Hepatocyte (in vitro differentiated cells): ENCODE measurements around the gene ANGPTL5. TPM values are rescaled to one million over a fixed set of nuclear protein-coding genes. Genes with fewer than 3 reads are reported as not detected.

ENCODE experiments used
- DNase-seq: peaks from one replicate; pipeline ENCODE4 v3.0.0-alpha.2; 2016; ENCODE audit warnings: low spot score
- H2AFZ ChIP-seq: fragments of 200-600 bp; sonication (generic); 2 replicates; pipeline ENCODE4 v1.6.0; 2016; ENCODE audit warnings: antibody characterized with exemption, mild to moderate bottlenecking
- H3K27ac ChIP-seq: fragments of 200-600 bp; sonication (generic); 2 replicates; pipeline ENCODE4 v1.5.1; 2016; ENCODE audit warnings: mild to moderate bottlenecking
- H3K27me3 ChIP-seq: fragments of 200-600 bp; sonication (generic); 2 replicates; pipeline ENCODE4 v1.6.1; 2016
- H3K36me3 ChIP-seq: fragments of 200-600 bp; sonication (generic); replicated peaks from 2 replicates; pipeline ENCODE4 v1.5.1; 2016; ENCODE audit warnings: low read depth; ENCODE audit not compliant: insufficient read depth
- H3K4me1 ChIP-seq: fragments of 200-600 bp; sonication (generic); 2 replicates; pipeline ENCODE4 v1.5.1; 2016; ENCODE audit warnings: mild to moderate bottlenecking, moderate library complexity; ENCODE audit not compliant: insufficient read depth
- H3K4me2 ChIP-seq: fragments of 200-600 bp; sonication (generic); 2 replicates; pipeline ENCODE4 v1.6.0; 2016
- H3K4me3 ChIP-seq: fragments of 200-600 bp; sonication (generic); 2 replicates; pipeline ENCODE4 v1.5.1; 2016; ENCODE audit warnings: mild to moderate bottlenecking
- H3K79me2 ChIP-seq: fragments of 200-600 bp; sonication (generic); 2 replicates; pipeline ENCODE4 v1.6.0; 2017; ENCODE audit warnings: mild to moderate bottlenecking
- H3K9me2 ChIP-seq: fragments of 200-600 bp; sonication (generic); replicated peaks from 2 replicates; pipeline ENCODE4 v1.6.0; 2017; ENCODE audit warnings: mild to moderate bottlenecking; ENCODE audit not compliant: insufficient read depth
- H3K9me3 ChIP-seq: fragments of 200-600 bp; sonication (generic); 2 replicates; pipeline ENCODE4 v1.5.1; 2016; ENCODE audit warnings: low read depth, mild to moderate bottlenecking
- H4K20me1 ChIP-seq: fragments of 200-600 bp; sonication (generic); 2 replicates; pipeline ENCODE4 v1.6.0; 2016; ENCODE audit warnings: mild to moderate bottlenecking; ENCODE audit not compliant: insufficient read depth, poor library complexity, severe bottlenecking
- EZH2 ChIP-seq: fragments of 200-600 bp; sonication (generic); IDR thresholded peaks from 2 replicates; pipeline ENCODE4 v1.6.1; 2016; ENCODE audit warnings: antibody characterized with exemption, mild to moderate bottlenecking, borderline replicate concordance
- EZH2phosphoT487 ChIP-seq: fragments of 200-600 bp; sonication (generic); IDR thresholded peaks from one replicate; pipeline ENCODE4 v1.6.1; 2018; ENCODE audit warnings: antibody characterized with exemption, mild to moderate bottlenecking, low read depth, moderate library complexity; ENCODE audit not compliant: unreplicated experiment, severe bottlenecking
- WGBS: methylation state at CpG from one replicate; pipeline ENCODE4 v1.1.6; 2016; ENCODE audit warnings: low lambda C conversion rate; ENCODE audit errors: missing lambda C conversion rate; 5-methylcytosine and 5-hydroxymethylcytosine counted together
- polyA plus RNA-seq: library from polyadenylated mRNA; unstranded; fragments of >200 nt; fragmentation: Nextera tagmentation; extraction: Ambion mirVana; gene quantifications from 2 replicates; pipeline ENCODE4 v1.2.1, GENCODE V29; 2016
- total RNA-seq: library from RNA; depleted of rRNA; stranded (reverse); fragments of >200 nt; gene quantifications from 2 replicates; pipeline ENCODE4 v1.2.3, GENCODE V29; 2014
- TF ChIP-seq, protein P1 (sequence below): fragments of 200-600 bp; sonication (generic); IDR thresholded peaks from 2 replicates; pipeline ENCODE4 v1.5.1; 2016; ENCODE audit warnings: antibody characterized with exemption, mild to moderate bottlenecking; ENCODE audit not compliant: poor library complexity

ANGPTL5 gene
- total and polyA plus RNA-seq, 2 experiments from 2014 or later, result 0.12 TPM; not detected in 1

DNA sequence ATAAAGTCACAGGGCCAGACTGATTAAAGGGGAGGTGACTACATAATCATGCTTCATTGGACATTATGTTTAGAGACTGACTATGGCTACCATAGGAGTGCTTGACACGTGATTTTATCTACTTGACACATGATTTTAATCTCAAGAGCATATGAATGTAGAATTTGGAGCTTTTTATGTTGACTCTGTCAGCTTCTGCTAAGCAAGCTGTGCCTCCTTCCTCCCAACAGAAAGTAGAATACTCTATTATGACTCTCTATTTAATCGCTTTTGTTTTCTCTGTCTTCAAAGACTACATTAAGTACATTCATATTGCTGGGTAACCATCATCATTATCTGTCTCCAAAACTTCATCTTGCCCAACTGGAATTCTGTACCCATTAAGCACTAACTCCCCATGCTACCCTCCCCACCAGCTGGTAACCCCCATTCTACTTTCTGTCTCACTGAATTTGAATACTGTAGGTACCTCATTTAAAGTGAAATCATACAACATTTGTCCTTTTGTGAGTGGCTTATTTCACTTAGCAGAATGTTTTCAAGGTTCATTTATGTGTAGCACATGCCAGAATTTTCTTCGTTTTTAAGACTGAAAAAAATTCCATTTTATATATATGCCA, 24.7 kb upstream of the ANGPTL5 start:
- TF ChIP-seq EZH2phosphoT487 (no peak), EZH2 (no peak)
- TF ChIP-seq, protein P1, sequence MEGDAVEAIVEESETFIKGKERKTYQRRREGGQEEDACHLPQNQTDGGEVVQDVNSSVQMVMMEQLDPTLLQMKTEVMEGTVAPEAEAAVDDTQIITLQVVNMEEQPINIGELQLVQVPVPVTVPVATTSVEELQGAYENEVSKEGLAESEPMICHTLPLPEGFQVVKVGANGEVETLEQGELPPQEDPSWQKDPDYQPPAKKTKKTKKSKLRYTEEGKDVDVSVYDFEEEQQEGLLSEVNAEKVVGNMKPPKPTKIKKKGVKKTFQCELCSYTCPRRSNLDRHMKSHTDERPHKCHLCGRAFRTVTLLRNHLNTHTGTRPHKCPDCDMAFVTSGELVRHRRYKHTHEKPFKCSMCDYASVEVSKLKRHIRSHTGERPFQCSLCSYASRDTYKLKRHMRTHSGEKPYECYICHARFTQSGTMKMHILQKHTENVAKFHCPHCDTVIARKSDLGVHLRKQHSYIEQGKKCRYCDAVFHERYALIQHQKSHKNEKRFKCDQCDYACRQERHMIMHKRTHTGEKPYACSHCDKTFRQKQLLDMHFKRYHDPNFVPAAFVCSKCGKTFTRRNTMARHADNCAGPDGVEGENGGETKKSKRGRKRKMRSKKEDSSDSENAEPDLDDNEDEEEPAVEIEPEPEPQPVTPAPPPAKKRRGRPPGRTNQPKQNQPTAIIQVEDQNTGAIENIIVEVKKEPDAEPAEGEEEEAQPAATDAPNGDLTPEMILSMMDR, result no peak

DNA sequence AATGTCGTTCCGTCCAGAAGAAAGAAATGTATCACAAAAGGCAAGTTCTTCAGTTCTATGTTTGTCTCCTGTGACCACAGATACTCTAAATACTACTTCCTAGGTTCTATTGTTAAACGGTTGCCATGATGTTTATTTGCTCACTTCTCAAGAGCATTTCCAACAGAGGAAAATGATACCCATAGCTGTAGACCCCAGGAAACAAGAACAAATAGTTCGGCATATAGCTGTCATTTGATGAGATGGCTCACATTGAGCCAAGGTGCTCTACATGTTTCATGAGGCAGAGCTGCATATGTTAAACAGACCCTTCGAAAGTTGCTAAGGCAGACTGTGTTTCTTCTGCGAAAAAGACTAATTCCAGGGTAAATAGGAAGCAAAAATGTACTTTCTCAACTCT, 15.4 kb upstream of the ANGPTL5 start:
- Histone ChIP-seq H3K4me3 (no peak overlapping the region), H3K4me2 (no peak overlapping the region), H3K9me2 (no peaks in the 10 kb centered on the region), H3K36me3 (no peaks in the 10 kb centered on the region), H3K27me3 (no peaks in the 10 kb centered on the region), H2AFZ (no peak overlapping the region), H3K27ac (no peak overlapping the region), H3K79me2 (no peaks in the 10 kb centered on the region), H3K9me3 (no peaks in the 10 kb centered on the region), H4K20me1 (no peaks in the 10 kb centered on the region), H3K4me1 (no peaks in the 10 kb centered on the region)
- 86% methylated on average over 6 of the region's 6 CpGs for WGBS
- TF ChIP-seq, protein P1, result no peak
- TF ChIP-seq EZH2phosphoT487, result no peak
- no peak for DNase-seq

More for the DNA sequence above, 24.7 kb upstream of the ANGPTL5 start:
- no peaks in the 10 kb centered on the region for H3K27me3 ChIP-seq
- no peak overlapping the region for H3K27ac ChIP-seq
- no peaks in the 10 kb centered on the region for H3K4me1 ChIP-seq
- no peaks in the 10 kb centered on the region for H3K36me3 ChIP-seq
- H4K20me1 ChIP-seq, result no peaks in the 10 kb centered on the region
- H2AFZ ChIP-seq, result no peak overlapping the region
- H3K79me2 ChIP-seq, result no peaks in the 10 kb centered on the region
- no peak overlapping the region for H3K4me2 ChIP-seq
- H3K4me3 ChIP-seq, result no peak overlapping the region
- 83% methylated on average over 3 of the region's 3 CpGs for WGBS
- no peak for DNase-seq
- H3K9me2 ChIP-seq, result no peaks in the 10 kb centered on the region
- no peaks in the 10 kb centered on the region for H3K9me3 ChIP-seq

DNA sequence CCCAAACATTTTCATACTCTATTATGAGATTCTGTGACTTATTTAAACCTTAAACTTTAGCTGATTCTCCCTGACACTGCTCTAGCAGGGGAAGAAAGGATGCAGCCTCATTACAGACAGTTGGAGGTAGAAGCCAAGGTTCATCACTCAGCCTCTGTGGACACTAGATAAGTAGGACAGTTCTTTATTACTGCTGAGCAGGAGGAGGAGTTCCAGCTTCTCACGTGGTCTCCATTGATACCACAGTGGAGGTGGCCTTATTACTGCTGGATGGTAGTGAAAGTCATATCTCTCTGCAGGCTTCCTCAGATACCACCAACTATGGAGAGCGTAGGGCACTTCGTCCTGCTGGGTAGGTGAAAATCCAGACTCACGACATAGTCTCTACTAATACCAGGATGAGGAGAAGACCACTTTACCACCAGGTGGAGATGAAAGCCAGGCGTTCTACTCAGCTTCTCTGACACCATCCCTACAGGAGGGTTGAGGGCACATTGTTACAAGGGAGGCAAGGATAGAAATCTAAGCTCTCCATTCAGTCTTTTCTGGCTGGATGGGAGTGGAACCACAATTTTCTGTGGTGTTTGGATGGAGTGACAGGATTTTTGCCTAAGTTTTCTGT, 13.1 kb upstream of the ANGPTL5 start:
- Histone ChIP-seq H3K9me2 (no peaks in the 10 kb centered on the region), H3K4me2 (no peak overlapping the region), H3K79me2 (no peaks in the 10 kb centered on the region), H2AFZ (no peak overlapping the region), H4K20me1 (no peaks in the 10 kb centered on the region), H3K27ac (no peak overlapping the region), H3K36me3 (no peaks in the 10 kb centered on the region), H3K4me1 (no peaks in the 10 kb centered on the region), H3K27me3 (no peaks in the 10 kb centered on the region), H3K9me3 (no peaks in the 10 kb centered on the region), H3K4me3 (no peak overlapping the region)
- TF ChIP-seq, protein P1, result no peak
- TF ChIP-seq EZH2 (no peak), EZH2phosphoT487 (no peak)
- DNase-seq, result peak; percentile 18
- WGBS, result 85% methylated on average over 5 of the region's 5 CpGs
